ENCODE measurements around the gene MYH1. TPM values are rescaled to one million over a fixed set of nuclear protein-coding genes. Genes with fewer than 3 reads are reported as not detected.

MYH1 gene
- total and polyA plus RNA-seq, 11 donors: 0.04 to 0.09 TPM; not detected in 9

DNA sequence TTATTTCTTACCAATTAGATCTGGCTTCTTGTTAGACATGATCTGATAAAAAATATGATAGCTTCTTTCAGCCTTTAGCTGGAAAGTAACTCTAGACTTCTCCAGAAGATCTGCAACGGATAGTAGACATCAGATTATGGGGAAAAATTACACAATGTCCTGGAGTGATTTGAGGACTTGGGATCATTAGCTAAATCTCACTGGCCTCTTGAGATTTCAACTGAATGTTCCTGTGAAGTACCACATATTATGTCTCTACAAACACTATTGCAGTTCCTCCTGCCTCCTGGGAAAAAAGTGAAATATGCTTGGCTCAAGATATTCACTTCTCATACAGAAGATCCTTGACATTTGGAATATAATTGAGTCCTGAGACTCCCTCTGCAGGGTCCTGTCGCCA lies 5.5 kb downstream of the MYH1 start:
- H3K4me1 ChIP-seq: no peaks in the 10 kb centered on the region
- H3K4me3 ChIP-seq: no peak overlapping the region
- WGBS, 4 donors: 55 to 66% (median 61%) methylated on average over 2 of the region's 2 CpGs
- no peaks in the 10 kb centered on the region for H3K27me3 ChIP-seq
- no peak overlapping the region for H3K27ac ChIP-seq
- DNase-seq (no peak), ATAC-seq (peak in 1 of 4 donors; percentile 15)
- H3K9me3 ChIP-seq: no peaks in the 10 kb centered on the region
- H3K36me3 ChIP-seq: no peaks in the 10 kb centered on the region
- TF ChIP-seq POLR2A (IDR thresholded peaks at IDR 0.05): no peak
- TF ChIP-seq, protein P1, sequence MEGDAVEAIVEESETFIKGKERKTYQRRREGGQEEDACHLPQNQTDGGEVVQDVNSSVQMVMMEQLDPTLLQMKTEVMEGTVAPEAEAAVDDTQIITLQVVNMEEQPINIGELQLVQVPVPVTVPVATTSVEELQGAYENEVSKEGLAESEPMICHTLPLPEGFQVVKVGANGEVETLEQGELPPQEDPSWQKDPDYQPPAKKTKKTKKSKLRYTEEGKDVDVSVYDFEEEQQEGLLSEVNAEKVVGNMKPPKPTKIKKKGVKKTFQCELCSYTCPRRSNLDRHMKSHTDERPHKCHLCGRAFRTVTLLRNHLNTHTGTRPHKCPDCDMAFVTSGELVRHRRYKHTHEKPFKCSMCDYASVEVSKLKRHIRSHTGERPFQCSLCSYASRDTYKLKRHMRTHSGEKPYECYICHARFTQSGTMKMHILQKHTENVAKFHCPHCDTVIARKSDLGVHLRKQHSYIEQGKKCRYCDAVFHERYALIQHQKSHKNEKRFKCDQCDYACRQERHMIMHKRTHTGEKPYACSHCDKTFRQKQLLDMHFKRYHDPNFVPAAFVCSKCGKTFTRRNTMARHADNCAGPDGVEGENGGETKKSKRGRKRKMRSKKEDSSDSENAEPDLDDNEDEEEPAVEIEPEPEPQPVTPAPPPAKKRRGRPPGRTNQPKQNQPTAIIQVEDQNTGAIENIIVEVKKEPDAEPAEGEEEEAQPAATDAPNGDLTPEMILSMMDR (IDR thresholded peaks at IDR 0.05): no peak
- intact Hi-C loops (cut with DNase I): loop anchor here in 1 of 10 donors (10.0 kb wide), 1 partner anchor 48 kb away; the partner anchor contains the start of gene MYH4

- intact Hi-C loops (cut with DNase I): loop anchor here in 1 of 10 donors (10.0 kb wide), 1 partner anchor 65 kb away; no protein-coding TSS in a partner anchor
- Histone ChIP-seq H3K27ac (no peak overlapping the region), H3K4me3 (no peak overlapping the region), H3K36me3 (no peaks in the 10 kb centered on the region), H3K27me3 (no peaks in the 10 kb centered on the region), H3K4me1 (no peaks in the 10 kb centered on the region), H3K9me3 (no peaks in the 10 kb centered on the region)
- TF ChIP-seq POLR2A (IDR thresholded peaks at IDR 0.05): no peak
- TF ChIP-seq, protein P1 (IDR thresholded peaks at IDR 0.05): no peak
- WGBS, 4 donors: 76 to 83% (median 81%) methylated on average over 3 of the region's 3 CpGs
- no peak for ATAC-seq
- DNase-seq: no peak
Observed at GRCh38 chr17:10499950-10500349, 18.4 kb downstream of the MYH1 start.

DNA sequence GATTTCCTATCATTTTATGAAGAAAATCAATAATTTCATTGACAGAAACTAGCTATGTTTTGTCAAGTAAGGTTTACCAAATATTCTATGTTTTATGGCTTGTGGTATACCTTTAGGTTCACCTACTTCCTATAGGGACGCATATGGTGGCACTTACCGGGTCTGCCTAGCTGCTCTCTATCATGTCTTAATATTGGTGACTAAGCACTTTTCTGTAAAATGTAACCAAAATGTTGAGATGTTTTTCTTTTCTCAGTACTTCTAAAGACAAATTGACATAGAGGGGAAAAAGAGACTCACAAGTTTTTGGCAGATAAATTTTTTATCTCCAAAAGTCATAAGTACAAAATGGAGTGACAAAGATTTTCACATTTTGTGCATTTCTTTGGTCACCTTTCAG lies 26.3 kb downstream of the MYH1 start:
- Histone ChIP-seq H3K27ac (no peak overlapping the region), H3K9me3 (peaks cover 0 to 46% (median 24%) of the 10 kb centered on the region in 12 donors), H3K4me1 (no peaks in the 10 kb centered on the region), H3K36me3 (no peaks in the 10 kb centered on the region), H3K4me3 (no peak overlapping the region), H3K27me3 (no peaks in the 10 kb centered on the region)
- TF ChIP-seq, protein P1 (IDR thresholded peaks at IDR 0.05): no peak
- no peak for TF ChIP-seq POLR2A (IDR thresholded peaks at IDR 0.05)
- ATAC-seq (no peak), DNase-seq (no peak)
- intact Hi-C loops (cut with DNase I): loop anchor here in 1 of 10 donors (10.0 kb wide), 1 partner anchor 57 kb away; no protein-coding TSS in a partner anchor
- WGBS, 4 donors: 89 to 97% (median 95%) methylated on average over 2 of the region's 2 CpGs

DNA sequence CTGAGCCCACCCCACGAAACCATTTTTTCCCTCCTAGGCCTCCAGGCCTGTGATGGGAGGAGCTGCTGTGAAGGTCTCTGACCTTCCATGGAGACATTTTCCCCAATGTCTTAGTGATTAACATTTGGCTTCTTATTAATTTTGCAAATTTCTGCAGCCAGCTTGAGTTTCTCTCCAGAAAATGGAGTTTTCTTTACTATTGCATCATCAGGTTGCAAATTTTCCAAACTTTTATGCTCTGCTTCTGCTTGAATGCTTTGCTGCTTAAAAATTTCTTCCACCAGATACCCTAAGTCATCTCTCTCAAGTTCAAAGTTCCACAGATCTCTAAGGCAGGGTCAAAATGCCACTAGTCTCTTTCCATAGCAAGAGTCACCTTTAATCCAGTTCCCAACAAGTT lies 36.1 kb downstream of the MYH1 start:
- intact Hi-C loops (cut with DNase I): loop anchor here in 1 of 10 donors (10.0 kb wide), 1 partner anchor 63 kb away; the partner anchor contains the start of gene MYH2
- Histone ChIP-seq H3K27me3 (no peaks in the 10 kb centered on the region), H3K9me3 (peaks cover 0 to 50% (median 22%) of the 10 kb centered on the region in 12 donors), H3K36me3 (no peaks in the 10 kb centered on the region), H3K27ac (no peak overlapping the region), H3K4me1 (no peaks in the 10 kb centered on the region), H3K4me3 (no peak overlapping the region)
- no peak for ATAC-seq
- TF ChIP-seq, protein P1 (IDR thresholded peaks at IDR 0.05): no peak
- TF ChIP-seq POLR2A (IDR thresholded peaks at IDR 0.05): no peak
- 56 to 72% (median 66%) methylated on average over 1 of the region's 1 CpG for WGBS, 4 donors
- no peak for DNase-seq
